Stimulated activated naive CD8-positive, alpha-beta T cell treated with anti-CD3 and anti-CD28 coated beads, Interleukin-15, Interleukin-2, amounts not matched to agents 100 U/mL and 50 U/mL, for 24 hours (primary cell): Measurements from ENCODE around the gene EPC2.
A peak's percentile ranks its signal among the peaks of the same experiment; 100 is the strongest.

Experiments used
- ATAC-seq: fragments of 150-1000 bp; cut with Tn5 transposase; one replicate; pipeline ENCODE4 v1.10.0; 2021
- DNase-seq: peaks from one replicate; pipeline ENCODE4 v3.0.0; 2021

The EPC2 gene

DNA sequence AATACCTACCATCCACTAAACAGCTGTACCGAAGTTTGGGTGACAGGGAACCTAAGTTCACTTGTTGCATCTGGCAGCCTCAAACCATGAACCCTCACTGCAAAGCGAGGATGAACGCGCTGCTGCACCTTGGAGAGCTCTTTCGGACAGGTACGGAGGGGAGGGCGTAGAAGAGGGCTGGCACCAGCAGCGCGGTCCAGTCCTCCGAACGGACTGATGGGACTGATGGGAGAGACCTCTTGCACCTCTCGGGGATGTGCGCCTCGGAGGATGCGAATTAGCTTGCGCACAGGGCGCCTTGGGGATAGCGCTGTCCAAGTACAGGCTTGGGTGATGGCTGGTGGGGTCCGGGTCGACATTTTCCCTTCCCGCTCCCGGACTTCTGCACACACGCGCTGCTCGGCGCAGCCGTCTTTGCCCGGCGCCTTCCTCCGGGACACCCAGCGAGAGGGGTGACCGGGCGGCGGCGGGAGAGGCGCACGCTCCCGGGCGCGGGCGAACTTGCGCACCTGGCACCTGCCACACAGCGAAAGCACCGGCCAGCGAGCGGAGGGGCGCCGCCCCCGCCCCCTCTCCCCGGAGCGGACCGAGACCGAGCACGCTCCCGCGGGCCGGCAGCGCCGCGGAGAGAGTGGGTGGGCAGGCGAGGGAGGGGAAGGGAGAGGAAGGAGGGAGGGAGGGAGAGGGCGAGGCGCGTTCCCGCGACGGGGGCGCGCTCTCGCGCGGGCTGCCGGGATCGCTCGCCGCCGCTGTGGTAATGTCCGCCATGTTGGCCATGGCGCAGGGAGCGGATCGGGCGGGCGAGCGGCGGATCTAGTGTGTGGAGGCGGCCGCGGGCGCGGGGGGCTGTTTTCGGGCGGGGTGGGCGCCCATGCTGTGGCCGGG is at the start of gene EPC2:
Gene EPC2, plus strand, starts transcription at position 754 of the 885 bp plus-strand sequence. CDS start 267 bp downstream, outside the sequence.
- ATAC-seq: peak; percentile 63
- DNase-seq: peak; percentile 90

GRCh38 chr2:148596018-148596417 is 48.5 kb upstream of the EPC2 start:
- DNase-seq (no peak), ATAC-seq (no peak)

GRCh38 chr2:148599109-148599991 is 45.2 kb upstream of the EPC2 start:
- DNase-seq: no peak
- no peak for ATAC-seq

- DNase-seq (peak; percentile 30), ATAC-seq (peak; percentile 76)
These were observed 41.5 kb upstream of the EPC2 start for GRCh38 chr2:148602885-148603561.

DNA sequence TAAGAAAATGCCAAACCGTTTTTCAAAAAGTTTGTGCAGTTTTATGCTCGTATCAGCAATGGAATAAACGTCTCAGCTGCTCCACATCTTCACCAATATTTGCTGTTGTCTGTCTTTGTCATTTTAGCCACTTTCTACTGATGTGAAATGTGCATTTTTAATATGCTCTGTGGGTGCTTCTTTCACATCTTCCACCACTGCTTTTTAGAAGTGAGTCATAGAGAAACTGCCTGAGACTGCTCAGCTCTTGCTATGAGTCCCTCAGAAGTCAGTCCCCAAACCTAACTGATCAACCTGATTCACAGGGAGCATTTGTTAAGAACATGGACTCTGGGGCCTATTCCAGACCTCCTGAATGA is 41.0 kb upstream of the EPC2 start:
- ATAC-seq: peak; percentile 95
- peak; percentile 12 for DNase-seq

DNA sequence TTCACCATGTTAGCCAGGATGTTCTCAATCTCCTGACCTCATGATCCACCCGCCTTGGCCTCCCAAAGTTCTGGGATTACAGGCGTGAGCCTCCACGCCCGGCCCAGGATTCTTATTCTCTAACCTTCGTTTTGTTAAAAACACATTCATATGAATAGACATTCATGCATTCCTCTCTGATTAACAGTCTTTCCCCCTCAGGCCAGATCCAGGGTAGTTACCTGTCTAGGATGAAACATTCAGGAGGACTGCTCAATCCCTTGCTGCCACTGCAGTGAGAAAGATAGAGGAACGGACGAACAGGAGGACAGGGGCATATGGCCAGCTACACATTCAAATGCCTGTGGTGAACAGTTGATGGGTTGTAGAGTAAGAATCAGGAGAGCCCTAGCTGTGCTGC is 39.6 kb upstream of the EPC2 start:
- DNase-seq (no peak), ATAC-seq (no peak)

GRCh38 chr2:148607566-148607965 is 37.0 kb upstream of the EPC2 start:
- no peak for DNase-seq
- no peak for ATAC-seq

GRCh38 chr2:148613231-148614013 is 31.1 kb upstream of the EPC2 start:
- DNase-seq: no peak
- no peak for ATAC-seq

- ATAC-seq (no peak), DNase-seq (no peak)
These were observed 30.6 kb upstream of the EPC2 start for GRCh38 chr2:148614014-148614321.

- DNase-seq (peak; percentile 6), ATAC-seq (peak; percentile 75)
These were observed 30.1 kb upstream of the EPC2 start for GRCh38 chr2:148614322-148615049.

DNA sequence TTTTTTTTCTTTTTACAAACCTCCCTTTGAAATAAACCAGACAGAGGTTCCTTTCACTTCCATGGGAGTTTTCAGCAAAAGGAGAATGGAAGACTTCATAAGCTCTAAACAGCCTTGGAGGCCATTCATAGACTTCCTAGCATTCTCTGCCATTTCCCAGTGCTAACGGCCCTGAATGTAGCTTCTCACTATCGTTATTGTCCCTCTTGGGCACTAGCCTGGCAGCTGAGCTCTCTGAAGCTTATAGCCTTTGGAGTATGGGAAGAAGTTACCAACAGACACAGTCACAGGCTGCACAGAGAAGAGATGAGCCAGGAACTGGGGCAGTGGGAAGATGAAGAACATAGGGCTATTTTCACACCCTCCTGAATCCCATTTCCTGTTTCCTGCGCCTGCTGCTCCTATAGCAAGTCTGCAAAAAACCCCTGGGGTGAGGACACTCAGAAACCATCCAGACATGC is 29.1 kb upstream of the EPC2 start:
- DNase-seq (no peak), ATAC-seq (no peak)

- DNase-seq: no peak
- ATAC-seq: no peak
These were observed 27.9 kb upstream of the EPC2 start for GRCh38 chr2:148616662-148617061.

- ATAC-seq: no peak
- no peak for DNase-seq
These were observed 27.3 kb upstream of the EPC2 start for GRCh38 chr2:148617219-148617618.

- ATAC-seq: no peak
- no peak for DNase-seq
These were observed 24.9 kb upstream of the EPC2 start for GRCh38 chr2:148619560-148620195.

- ATAC-seq (no peak), DNase-seq (no peak)
These were observed 22.2 kb upstream of the EPC2 start for GRCh38 chr2:148622366-148622765.

GRCh38 chr2:148623086-148623485 is 21.5 kb upstream of the EPC2 start:
- no peak for DNase-seq
- ATAC-seq: no peak

DNA sequence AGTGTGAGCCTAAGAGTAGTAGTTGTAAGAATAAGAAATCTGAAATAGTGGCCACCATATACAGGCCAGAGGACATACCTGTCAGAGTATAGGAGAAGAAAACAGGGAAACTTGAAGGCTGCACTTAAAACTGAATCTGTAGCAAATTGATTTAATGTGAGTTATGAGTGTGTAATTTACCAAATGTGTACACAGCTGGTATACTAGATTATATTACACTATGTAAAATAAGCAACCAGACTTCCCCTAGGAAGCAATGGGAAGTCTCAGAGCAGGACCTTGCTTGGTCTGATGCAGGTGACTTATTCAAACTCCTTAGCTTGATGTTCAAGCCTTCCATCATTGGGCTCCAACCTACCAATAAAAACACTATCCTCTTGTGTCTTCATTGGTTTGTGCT is 17.3 kb upstream of the EPC2 start:
- ATAC-seq (no peak), DNase-seq (no peak)

DNA sequence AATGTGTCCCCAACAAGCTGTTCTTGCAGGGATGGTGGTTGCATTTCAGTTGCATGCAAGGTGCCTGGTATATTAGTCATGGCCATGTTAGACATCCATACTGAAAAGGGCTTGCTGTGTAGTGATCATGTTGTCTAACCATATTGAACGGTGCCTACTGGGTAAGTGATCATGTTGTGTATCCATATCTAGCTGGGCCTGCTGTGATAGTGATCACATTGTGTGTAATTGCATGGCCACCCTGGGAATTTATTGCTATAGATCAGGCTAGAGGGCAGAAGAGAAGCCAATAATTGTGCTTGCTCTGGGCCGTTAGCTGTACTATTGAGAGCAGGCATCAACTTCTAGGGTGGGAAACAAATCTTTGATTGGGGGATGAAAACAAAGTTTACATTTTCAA is 9.8 kb upstream of the EPC2 start:
- DNase-seq (no peak), ATAC-seq (no peak)

DNA sequence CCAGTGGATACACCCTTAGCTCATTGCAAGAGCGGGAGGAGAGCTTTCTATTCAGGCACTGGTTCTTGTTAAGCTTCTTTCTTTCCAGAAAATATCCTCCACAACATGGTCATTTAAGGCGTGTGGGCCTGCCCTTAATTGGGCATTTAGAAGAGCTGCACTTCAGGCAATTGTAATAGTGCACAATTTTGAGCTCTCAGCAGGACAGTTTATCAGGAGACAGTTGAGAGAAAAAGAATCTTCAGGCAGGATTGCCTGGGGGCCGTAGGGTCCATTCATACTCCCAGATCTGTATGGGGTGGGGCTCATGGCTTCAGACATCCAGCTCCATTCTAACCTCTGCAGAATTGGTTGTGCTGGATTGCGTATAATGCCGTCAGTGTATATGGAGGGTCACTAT is 6.0 kb upstream of the EPC2 start:
- ATAC-seq: no peak
- DNase-seq: no peak

DNA sequence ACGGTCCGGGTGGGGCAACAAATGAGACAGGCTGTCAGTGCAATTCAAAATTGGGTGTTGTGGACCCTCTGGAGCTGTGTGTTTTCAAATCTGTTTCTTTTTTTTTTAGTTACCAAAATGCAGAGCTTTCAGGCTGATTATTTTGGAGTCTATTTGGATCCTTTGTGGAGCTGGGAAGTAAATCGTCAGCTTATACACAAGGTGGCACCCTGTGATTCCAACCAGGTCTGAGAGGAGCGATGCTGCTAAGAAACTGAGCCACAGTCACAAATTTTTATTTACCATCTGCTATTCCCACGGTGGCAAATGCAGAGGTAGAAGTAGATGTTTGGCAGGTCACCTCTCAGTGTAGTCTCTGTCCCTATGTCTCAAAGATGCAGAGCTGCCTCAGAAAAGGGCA is 3.8 kb upstream of the EPC2 start:
- ATAC-seq (no peak), DNase-seq (no peak)
